ENCODE data around the gene BLOC1S1.

- no peak for TF ChIP-seq POLR2AphosphoS5 (IDR thresholded peaks at IDR 0.05; ENCODE audit: borderline replicate concordance, low read depth, low read length)
- TF ChIP-seq EZH2 (IDR thresholded peaks at IDR 0.05), result no peak
Observed at GRCh38 chr12:55725556-55725955, 9.7 kb downstream of the BLOC1S1 start.
